ENCODE results near the gene PRKAR1B. TPM values are rescaled to one million over a fixed set of nuclear protein-coding genes. Genes with fewer than 3 reads are reported as not detected.

The PRKAR1B gene
- total and polyA plus RNA-seq, 10 of the 15 experiments (the other 5 are each of a cell fraction or from before 2014, with no cell fraction given), result 1.4 to 45.6 (median 19.3) TPM

DNA sequence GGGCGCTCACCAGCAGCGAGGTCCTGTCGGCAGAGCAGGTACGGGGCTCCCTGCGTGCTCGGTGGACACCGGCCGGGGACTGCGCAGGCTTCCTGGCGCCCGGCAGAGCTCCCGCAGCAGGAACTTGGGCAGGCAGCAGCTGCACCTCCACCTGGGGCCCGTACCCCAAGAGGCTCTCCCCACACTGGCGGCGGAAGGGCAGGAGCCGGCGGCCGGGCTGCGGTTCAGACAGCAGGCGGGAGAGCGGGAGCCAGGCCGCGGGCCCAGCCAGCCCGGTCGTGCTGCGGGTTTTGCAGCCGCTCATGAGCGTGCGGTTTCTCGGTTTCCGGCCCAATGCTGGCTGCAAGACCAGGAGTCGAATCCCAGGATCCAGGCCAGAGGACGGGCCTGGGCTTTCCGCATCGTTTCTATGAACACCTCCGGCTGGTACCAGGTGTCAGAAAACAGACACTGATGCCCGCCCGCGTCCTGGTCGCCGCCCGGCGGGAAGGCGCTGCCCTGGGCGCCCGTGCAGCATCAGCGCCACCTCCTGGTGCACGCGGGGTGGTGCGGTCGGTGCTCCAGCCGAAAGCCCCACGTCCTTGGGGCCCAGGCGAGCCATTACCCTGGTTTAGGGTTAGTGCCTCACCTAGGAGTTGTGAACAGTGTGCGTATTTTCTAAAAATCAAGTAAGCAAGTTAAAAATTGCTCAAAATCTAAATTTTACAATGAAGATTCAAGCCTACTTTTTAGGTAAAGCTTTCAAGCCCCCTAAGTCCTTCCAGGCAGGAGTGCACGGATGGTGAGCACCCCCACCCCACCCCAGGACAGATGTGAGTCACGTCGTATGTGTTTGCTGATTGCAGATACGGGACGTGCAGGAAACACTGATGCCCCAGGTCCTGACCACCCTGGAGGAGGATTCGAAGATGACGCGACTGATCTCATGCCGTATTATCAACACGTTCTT is 47.4 kb upstream of the PRKAR1B start:
- BruUV-seq (replicated peaks), result no TSS peak
- H4K20me1 ChIP-seq (ENCODE audit: control insufficient read depth, insufficient read depth), result no peaks in the 10 kb centered on the region
- DNase-seq (ENCODE audit: low read depth, low spot score), result no peak
- 89% methylated on average over 65 of the region's 65 CpGs for WGBS (ENCODE audit: insufficient coverage, insufficient replicate concordance, low lambda C conversion rate, missing lambda C conversion rate)
- no peak overlapping the region for H3K9ac ChIP-seq (ENCODE audit: control insufficient read depth, insufficient read depth, low read length)
- no peaks in the 10 kb centered on the region for H3K9me3 ChIP-seq (replicated peaks; ENCODE audit: control insufficient read depth, insufficient read depth, low read length)
- peak; percentile 90 for ATAC-seq
- no peak for FAIRE-seq
- ChIA-PET CTCF (interaction anchor here (1.1 to 1.3 kb wide), 2 partner anchors 43 to 453 kb away, joined by 3 read pairs; no protein-coding TSS in a partner anchor), POLR2A (no interaction called here), RAD21 (ENCODE audit: unreplicated experiment) (no interaction called here), SMC1A (ENCODE audit: uncharacterized antibody, unreplicated experiment) (interaction anchor here (0.6 kb wide), 1 partner anchor 456 kb away, joined by 3 read pairs; no protein-coding TSS in a partner anchor)
- H3K79me2 ChIP-seq (ENCODE audit: control insufficient read depth, insufficient read depth, low read length), result no peaks in the 10 kb centered on the region
- H3K4me2 ChIP-seq (ENCODE audit: control insufficient read depth, insufficient read depth), result no peak overlapping the region
- in situ Hi-C loops (cut with MboI), result loop anchor here (5.0 kb wide), 1 partner anchor 457 kb away; no protein-coding TSS in a partner anchor
- intact Hi-C loops (cut with micrococcal nuclease; ENCODE audit: unreplicated experiment), result loop anchor here (5.0 kb wide), 1 partner anchor 452 kb away; no protein-coding TSS in a partner anchor
- no peak overlapping the region for H2AFZ ChIP-seq (ENCODE audit: control insufficient read depth, low read depth, low read length)
- no peaks in the 10 kb centered on the region for H3K27me3 ChIP-seq (replicated peaks in 1 of 2; ENCODE audit: control insufficient read depth in 2 of 2, insufficient read depth in 2 of 2, low read length in 1 of 2)
- H3K4me3 ChIP-seq, result no peak overlapping the region
- H3K27ac ChIP-seq (ENCODE audit: control insufficient read depth, insufficient read depth), result no peak overlapping the region
- H3K4me1 ChIP-seq (ENCODE audit: control insufficient read depth, insufficient read depth, low read length), result no peaks in the 10 kb centered on the region
- peaks cover 0 to 2% of the 10 kb centered on the region in 2 experiments; a peak in 3 of 4 replicates for H3K36me3 ChIP-seq (ENCODE audit: control insufficient read depth in 2 of 2, insufficient read depth in 2 of 2, low read length in 1 of 2)
- no peak for TF ChIP-seq NR2C1 (IDR thresholded peaks at IDR 0.05)
- TF ChIP-seq SMC3 (IDR thresholded peaks at IDR 0.05; ENCODE audit: borderline replicate concordance, low read length), result peak; percentile 77
- TF ChIP-seq, protein P1, sequence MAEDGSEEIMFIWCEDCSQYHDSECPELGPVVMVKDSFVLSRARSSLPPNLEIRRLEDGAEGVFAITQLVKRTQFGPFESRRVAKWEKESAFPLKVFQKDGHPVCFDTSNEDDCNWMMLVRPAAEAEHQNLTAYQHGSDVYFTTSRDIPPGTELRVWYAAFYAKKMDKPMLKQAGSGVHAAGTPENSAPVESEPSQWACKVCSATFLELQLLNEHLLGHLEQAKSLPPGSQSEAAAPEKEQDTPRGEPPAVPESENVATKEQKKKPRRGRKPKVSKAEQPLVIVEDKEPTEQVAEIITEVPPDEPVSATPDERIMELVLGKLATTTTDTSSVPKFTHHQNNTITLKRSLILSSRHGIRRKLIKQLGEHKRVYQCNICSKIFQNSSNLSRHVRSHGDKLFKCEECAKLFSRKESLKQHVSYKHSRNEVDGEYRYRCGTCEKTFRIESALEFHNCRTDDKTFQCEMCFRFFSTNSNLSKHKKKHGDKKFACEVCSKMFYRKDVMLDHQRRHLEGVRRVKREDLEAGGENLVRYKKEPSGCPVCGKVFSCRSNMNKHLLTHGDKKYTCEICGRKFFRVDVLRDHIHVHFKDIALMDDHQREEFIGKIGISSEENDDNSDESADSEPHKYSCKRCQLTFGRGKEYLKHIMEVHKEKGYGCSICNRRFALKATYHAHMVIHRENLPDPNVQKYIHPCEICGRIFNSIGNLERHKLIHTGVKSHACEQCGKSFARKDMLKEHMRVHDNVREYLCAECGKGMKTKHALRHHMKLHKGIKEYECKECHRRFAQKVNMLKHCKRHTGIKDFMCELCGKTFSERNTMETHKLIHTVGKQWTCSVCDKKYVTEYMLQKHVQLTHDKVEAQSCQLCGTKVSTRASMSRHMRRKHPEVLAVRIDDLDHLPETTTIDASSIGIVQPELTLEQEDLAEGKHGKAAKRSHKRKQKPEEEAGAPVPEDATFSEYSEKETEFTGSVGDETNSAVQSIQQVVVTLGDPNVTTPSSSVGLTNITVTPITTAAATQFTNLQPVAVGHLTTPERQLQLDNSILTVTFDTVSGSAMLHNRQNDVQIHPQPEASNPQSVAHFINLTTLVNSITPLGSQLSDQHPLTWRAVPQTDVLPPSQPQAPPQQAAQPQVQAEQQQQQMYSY (CRISPR knock-in tag; IDR thresholded peaks at IDR 0.05), result no peak
- TF ChIP-seq, protein P2, sequence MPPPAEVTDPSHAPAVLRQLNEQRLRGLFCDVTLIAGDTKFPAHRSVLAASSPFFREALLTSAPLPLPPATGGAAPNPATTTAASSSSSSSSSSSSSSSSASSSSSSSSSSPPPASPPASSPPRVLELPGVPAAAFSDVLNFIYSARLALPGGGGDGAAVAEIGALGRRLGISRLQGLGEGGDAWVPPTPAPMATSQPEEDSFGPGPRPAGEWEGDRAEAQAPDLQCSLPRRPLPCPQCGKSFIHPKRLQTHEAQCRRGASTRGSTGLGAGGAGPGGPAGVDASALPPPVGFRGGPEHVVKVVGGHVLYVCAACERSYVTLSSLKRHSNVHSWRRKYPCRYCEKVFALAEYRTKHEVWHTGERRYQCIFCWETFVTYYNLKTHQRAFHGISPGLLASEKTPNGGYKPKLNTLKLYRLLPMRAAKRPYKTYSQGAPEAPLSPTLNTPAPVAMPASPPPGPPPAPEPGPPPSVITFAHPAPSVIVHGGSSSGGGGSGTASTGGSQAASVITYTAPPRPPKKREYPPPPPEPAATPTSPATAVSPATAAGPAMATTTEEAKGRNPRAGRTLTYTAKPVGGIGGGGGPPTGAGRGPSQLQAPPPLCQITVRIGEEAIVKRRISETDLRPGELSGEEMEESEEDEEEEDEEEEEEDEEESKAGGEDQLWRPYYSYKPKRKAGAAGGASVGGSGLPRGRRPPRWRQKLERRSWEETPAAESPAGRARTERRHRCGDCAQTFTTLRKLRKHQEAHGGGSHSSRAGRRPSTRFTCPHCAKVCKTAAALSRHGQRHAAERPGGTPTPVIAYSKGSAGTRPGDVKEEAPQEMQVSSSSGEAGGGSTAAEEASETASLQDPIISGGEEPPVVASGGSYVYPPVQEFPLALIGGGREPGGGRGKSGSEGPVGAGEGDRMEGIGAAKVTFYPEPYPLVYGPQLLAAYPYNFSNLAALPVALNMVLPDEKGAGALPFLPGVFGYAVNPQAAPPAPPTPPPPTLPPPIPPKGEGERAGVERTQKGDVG (CRISPR knock-in tag; IDR thresholded peaks at IDR 0.05), result no peak
- no peak for TF ChIP-seq PML (IDR thresholded peaks at IDR 0.05; ENCODE audit: low read length)
- TF ChIP-seq LARP7 (IDR thresholded peaks at IDR 0.05), result 0 out of 2 replicates have a peak, but pooled peaks have one; percentile 40
- TF ChIP-seq, protein P3, sequence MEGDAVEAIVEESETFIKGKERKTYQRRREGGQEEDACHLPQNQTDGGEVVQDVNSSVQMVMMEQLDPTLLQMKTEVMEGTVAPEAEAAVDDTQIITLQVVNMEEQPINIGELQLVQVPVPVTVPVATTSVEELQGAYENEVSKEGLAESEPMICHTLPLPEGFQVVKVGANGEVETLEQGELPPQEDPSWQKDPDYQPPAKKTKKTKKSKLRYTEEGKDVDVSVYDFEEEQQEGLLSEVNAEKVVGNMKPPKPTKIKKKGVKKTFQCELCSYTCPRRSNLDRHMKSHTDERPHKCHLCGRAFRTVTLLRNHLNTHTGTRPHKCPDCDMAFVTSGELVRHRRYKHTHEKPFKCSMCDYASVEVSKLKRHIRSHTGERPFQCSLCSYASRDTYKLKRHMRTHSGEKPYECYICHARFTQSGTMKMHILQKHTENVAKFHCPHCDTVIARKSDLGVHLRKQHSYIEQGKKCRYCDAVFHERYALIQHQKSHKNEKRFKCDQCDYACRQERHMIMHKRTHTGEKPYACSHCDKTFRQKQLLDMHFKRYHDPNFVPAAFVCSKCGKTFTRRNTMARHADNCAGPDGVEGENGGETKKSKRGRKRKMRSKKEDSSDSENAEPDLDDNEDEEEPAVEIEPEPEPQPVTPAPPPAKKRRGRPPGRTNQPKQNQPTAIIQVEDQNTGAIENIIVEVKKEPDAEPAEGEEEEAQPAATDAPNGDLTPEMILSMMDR (IDR thresholded peaks at IDR 0.05 in 2 of 3, conservative IDR thresholded peaks at IDR 0.05 in 1 of 3; ENCODE audit: control insufficient read depth in 2 of 3, extremely low read depth in 1 of 3, insufficient read depth in 1 of 3, low read depth in 3 of 3, low read length in 3 of 3), result peak; percentile 73 to 78 (median 76); a peak in 5 of 6 replicates
- peak; percentile 71 for TF ChIP-seq RAD21 (IDR thresholded peaks at IDR 0.05; ENCODE audit: insufficient read depth, low read depth, low read length)
- TF ChIP-seq, protein P4, sequence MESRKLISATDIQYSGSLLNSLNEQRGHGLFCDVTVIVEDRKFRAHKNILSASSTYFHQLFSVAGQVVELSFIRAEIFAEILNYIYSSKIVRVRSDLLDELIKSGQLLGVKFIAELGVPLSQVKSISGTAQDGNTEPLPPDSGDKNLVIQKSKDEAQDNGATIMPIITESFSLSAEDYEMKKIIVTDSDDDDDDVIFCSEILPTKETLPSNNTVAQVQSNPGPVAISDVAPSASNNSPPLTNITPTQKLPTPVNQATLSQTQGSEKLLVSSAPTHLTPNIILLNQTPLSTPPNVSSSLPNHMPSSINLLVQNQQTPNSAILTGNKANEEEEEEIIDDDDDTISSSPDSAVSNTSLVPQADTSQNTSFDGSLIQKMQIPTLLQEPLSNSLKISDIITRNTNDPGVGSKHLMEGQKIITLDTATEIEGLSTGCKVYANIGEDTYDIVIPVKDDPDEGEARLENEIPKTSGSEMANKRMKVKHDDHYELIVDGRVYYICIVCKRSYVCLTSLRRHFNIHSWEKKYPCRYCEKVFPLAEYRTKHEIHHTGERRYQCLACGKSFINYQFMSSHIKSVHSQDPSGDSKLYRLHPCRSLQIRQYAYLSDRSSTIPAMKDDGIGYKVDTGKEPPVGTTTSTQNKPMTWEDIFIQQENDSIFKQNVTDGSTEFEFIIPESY (IDR thresholded peaks at IDR 0.05), result peak; percentile 97
- TF ChIP-seq MTA2 (IDR thresholded peaks at IDR 0.05; ENCODE audit: low read depth), result no peak

Data from GM12878 (cell line).